HG02571 (cell line): ENCODE data around the gene LCE2C.

Experiments used
- ATAC-seq: cut with Tn5 transposase; IDR thresholded peaks from one replicate; pipeline ENCODE4 v1.9.1; 2021; ENCODE audit warnings: mild to moderate bottlenecking, moderate library complexity; ENCODE audit not compliant: unreplicated experiment

LCE2C gene

DNA sequence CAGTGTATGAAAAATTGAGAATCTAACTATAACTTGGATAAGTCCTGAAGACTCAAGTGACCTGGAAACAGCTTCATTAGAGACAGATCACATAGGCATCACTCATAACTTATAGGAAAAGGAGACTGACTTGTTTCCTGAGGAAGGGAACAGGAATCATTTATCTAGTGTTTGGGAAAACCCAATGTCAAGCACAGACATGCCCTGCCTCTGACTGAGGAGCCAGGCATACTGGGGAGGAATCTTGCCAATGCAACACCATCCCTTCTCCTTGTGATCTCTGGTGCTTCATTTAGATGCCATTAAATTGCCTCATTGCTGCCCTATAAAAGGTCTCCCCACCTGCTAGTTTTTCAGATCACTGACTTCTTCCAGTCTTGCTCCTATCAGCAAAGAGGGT lies 43.2 kb downstream of the LCE2C start:
- ATAC-seq: no peak

DNA sequence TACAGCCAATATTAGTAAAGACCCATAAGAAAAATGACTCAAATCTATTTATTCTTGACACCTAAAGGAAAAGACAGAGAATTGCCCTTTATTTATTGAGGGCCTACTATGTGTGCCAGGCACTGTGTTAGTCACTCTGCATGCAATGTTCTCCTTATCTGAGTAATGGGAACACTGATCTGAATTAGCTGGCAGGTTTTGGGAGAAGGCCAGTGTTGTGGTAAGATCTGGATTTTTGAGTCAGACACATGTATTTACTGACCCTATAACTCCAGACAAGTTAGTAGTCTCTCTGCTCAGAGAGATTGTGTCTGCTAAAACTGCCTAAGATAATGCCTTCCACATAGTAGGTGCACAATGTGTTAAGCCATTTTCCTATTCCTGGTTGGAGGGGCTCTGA lies 50.2 kb downstream of the LCE2C start:
- no peak for ATAC-seq
